GM19025 (cell line): ENCODE data around the gene TEAD4.
"Not testable (repeated sequence)": the region's sequence is repeated elsewhere in the genome, so short reads cannot be mapped to it uniquely, and the experiment has no call there.

Experiments used
- ATAC-seq: cut with Tn5 transposase; IDR thresholded peaks from one replicate; pipeline ENCODE4 v1.9.1; 2021; ENCODE audit warnings: mild to moderate bottlenecking, low read depth, moderate library complexity; ENCODE audit not compliant: unreplicated experiment

Gene TEAD4

GRCh38 chr12:3045494-3045893, 86.3 kb downstream of the TEAD4 start:
- no peak for ATAC-seq

- ATAC-seq, result no peak
Observed at GRCh38 chr12:3045989-3046388, 86.8 kb downstream of the TEAD4 start.

- no peak for ATAC-seq
Observed at GRCh38 chr12:3046441-3047200, 87.4 kb downstream of the TEAD4 start.

GRCh38 chr12:3047961-3048360, 88.8 kb downstream of the TEAD4 start:
- no peak for ATAC-seq

- no peak for ATAC-seq
Observed at GRCh38 chr12:3048540-3048939, 89.3 kb downstream of the TEAD4 start.

GRCh38 chr12:3049176-3049575, 90.0 kb downstream of the TEAD4 start:
- ATAC-seq, result no peak

- ATAC-seq, result no peak
Observed at GRCh38 chr12:3049611-3050249, 90.5 kb downstream of the TEAD4 start.

GRCh38 chr12:3054374-3054773, 95.2 kb downstream of the TEAD4 start:
- ATAC-seq, result no peak

GRCh38 chr12:3055026-3055703, 96.0 kb downstream of the TEAD4 start:
- ATAC-seq, result no peak

GRCh38 chr12:3055704-3056467, 96.7 kb downstream of the TEAD4 start:
- no peak for ATAC-seq

- no peak for ATAC-seq
Observed at GRCh38 chr12:3061059-3061458, 101.9 kb downstream of the TEAD4 start.

GRCh38 chr12:3061501-3062215, 102.5 kb downstream of the TEAD4 start:
- ATAC-seq, result no peak

GRCh38 chr12:3065300-3065699, 106.1 kb downstream of the TEAD4 start:
- ATAC-seq, result no peak

- ATAC-seq, result not testable (repeated sequence)
Observed at GRCh38 chr12:3065846-3066245, 106.6 kb downstream of the TEAD4 start.

- no peak for ATAC-seq
Observed at GRCh38 chr12:3069714-3070113, 110.5 kb downstream of the TEAD4 start.

- ATAC-seq, result no peak
Observed at GRCh38 chr12:3071107-3071506, 111.9 kb downstream of the TEAD4 start.

- ATAC-seq, result no peak
Observed at GRCh38 chr12:3071710-3072109, 112.5 kb downstream of the TEAD4 start.

GRCh38 chr12:3073438-3074250, 114.4 kb downstream of the TEAD4 start:
- ATAC-seq, result no peak

GRCh38 chr12:3075315-3075714, 116.1 kb downstream of the TEAD4 start:
- ATAC-seq, result no peak
